ENCODE measurements around the gene CCDC88C.

DNA sequence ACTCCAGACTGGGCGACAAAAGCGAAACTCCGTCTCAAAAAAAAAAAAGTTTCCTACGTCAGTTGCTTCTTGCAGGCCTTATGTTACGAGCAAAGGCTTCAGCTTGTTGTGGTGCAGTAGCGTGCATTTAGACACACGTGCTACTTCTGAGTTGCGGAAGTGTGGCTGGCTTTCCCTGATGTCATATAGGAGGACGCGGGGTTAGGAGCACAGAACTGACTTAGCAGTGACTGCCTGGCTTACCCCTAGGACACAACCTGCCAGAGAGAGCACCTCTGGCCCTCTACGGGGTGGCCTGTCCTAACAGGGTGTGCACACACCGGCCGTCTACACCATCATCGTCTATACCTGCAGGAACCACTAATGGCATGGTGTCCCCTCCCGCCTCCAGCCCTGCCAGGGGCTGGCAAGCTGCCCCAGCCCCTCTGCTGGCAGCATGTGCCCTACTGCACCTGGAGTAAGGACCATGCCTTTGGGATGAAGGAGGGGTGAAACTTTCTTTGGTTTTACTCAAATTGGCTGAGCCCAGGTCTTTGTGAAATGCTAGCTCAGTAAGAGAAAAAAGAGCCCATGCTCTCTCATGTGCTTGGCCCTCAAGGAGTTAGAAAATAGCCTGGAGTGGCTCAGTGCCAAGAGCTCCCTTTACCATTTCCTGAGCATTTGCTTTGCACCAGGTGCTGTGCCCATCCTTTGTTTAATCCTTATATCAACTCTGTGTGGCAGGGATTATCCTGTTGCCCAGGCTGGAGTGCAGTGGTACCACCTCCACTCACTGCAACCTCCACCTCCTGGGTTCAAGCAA is 171.4 kb downstream of the CCDC88C start:
- TF ChIP-seq, protein P1, sequence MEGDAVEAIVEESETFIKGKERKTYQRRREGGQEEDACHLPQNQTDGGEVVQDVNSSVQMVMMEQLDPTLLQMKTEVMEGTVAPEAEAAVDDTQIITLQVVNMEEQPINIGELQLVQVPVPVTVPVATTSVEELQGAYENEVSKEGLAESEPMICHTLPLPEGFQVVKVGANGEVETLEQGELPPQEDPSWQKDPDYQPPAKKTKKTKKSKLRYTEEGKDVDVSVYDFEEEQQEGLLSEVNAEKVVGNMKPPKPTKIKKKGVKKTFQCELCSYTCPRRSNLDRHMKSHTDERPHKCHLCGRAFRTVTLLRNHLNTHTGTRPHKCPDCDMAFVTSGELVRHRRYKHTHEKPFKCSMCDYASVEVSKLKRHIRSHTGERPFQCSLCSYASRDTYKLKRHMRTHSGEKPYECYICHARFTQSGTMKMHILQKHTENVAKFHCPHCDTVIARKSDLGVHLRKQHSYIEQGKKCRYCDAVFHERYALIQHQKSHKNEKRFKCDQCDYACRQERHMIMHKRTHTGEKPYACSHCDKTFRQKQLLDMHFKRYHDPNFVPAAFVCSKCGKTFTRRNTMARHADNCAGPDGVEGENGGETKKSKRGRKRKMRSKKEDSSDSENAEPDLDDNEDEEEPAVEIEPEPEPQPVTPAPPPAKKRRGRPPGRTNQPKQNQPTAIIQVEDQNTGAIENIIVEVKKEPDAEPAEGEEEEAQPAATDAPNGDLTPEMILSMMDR (IDR thresholded peaks at IDR 0.05 in 4 of 5, conservative IDR thresholded peaks at IDR 0.05 in 1 of 5): no peak
- no peak for TF ChIP-seq POLR2A (IDR thresholded peaks at IDR 0.05)
